Measurements from ENCODE around the gene NRG4. TPM values are rescaled to one million over a fixed set of nuclear protein-coding genes. Genes with fewer than 3 reads are reported as not detected.

NRG4 gene
- total RNA-seq, 1 donor from 2014 or later = not detected

GRCh38 chr15:76006136-76006778 lies 6.0 kb downstream of the NRG4 start:
- no peaks in the 10 kb centered on the region for H3K9me3 ChIP-seq
- intact Hi-C loops (cut with DNase I) = no loop called here
- no peak for TF ChIP-seq CTCF (IDR thresholded peaks at IDR 0.05)
- no peaks in the 10 kb centered on the region for H3K27me3 ChIP-seq
- DNase-seq (ENCODE audit: low spot score in 2 of 2) = no peak
- H3K27ac ChIP-seq = no peak overlapping the region
- no peaks in the 10 kb centered on the region for H3K4me1 ChIP-seq
- no peaks in the 10 kb centered on the region for H3K36me3 ChIP-seq
- no peak overlapping the region for H3K4me3 ChIP-seq

DNA sequence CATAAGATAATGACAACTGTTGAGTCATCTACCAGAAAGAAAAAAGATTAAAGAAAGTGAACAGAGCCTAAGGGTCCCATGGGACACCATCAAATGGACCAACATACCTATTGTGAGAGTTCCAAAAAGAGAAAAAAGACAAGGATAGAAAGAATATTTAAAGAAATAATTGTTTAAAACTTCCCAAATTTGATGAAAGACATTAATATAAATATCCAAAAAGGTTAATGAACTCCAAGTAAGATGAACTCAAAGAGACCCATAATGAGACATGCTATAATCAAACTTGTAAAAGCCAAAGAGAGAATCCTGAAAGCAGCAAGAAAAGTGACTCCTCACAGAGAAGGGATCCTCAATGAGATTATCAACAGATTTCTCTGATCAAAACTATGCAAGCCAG lies 8.9 kb downstream of the NRG4 start:
- DNase-seq (ENCODE audit: low spot score in 2 of 2) = no peak
- H3K36me3 ChIP-seq = no peaks in the 10 kb centered on the region
- no peak overlapping the region for H3K27ac ChIP-seq
- H3K27me3 ChIP-seq = no peaks in the 10 kb centered on the region
- no peaks in the 10 kb centered on the region for H3K4me1 ChIP-seq
- TF ChIP-seq CTCF (IDR thresholded peaks at IDR 0.05) = no peak
- no peaks in the 10 kb centered on the region for H3K9me3 ChIP-seq
- intact Hi-C loops (cut with DNase I) = no loop called here
- no peak overlapping the region for H3K4me3 ChIP-seq

- TF ChIP-seq CTCF (IDR thresholded peaks at IDR 0.05) = no peak
- Histone ChIP-seq H3K4me3 (no peak overlapping the region), H3K27me3 (no peaks in the 10 kb centered on the region), H3K36me3 (no peaks in the 10 kb centered on the region), H3K9me3 (peaks cover 0 to 11% of the 10 kb centered on the region in 2 donors), H3K4me1 (no peaks in the 10 kb centered on the region), H3K27ac (no peak overlapping the region)
- no peak for DNase-seq (ENCODE audit: low spot score in 2 of 2)
- intact Hi-C loops (cut with DNase I) = no loop called here
Observed at GRCh38 chr15:75995611-75996010, 16.6 kb downstream of the NRG4 start.

- no peak overlapping the region for H3K4me3 ChIP-seq
- intact Hi-C loops (cut with DNase I) = no loop called here
- H3K27ac ChIP-seq = no peak overlapping the region
- no peaks in the 10 kb centered on the region for H3K36me3 ChIP-seq
- no peak for DNase-seq (ENCODE audit: low spot score in 2 of 2)
- H3K27me3 ChIP-seq = no peaks in the 10 kb centered on the region
- no peaks in the 10 kb centered on the region for H3K4me1 ChIP-seq
- TF ChIP-seq CTCF (IDR thresholded peaks at IDR 0.05) = no peak
- H3K9me3 ChIP-seq = peaks cover 0 to 11% of the 10 kb centered on the region in 2 donors
Observed at GRCh38 chr15:75994220-75994619, 18.0 kb downstream of the NRG4 start.

GRCh38 chr15:75992897-75993296 lies 19.3 kb downstream of the NRG4 start:
- no peak overlapping the region for H3K27ac ChIP-seq
- H3K4me1 ChIP-seq = no peaks in the 10 kb centered on the region
- no peaks in the 10 kb centered on the region for H3K27me3 ChIP-seq
- no peak overlapping the region for H3K4me3 ChIP-seq
- no peaks in the 10 kb centered on the region for H3K36me3 ChIP-seq
- H3K9me3 ChIP-seq = peaks cover 0 to 11% of the 10 kb centered on the region in 2 donors
- DNase-seq (ENCODE audit: low spot score in 2 of 2) = no peak
- intact Hi-C loops (cut with DNase I) = no loop called here
- TF ChIP-seq CTCF (IDR thresholded peaks at IDR 0.05) = no peak

- intact Hi-C loops (cut with DNase I) = no loop called here
- no peaks in the 10 kb centered on the region for H3K27me3 ChIP-seq
- no peaks in the 10 kb centered on the region for H3K4me1 ChIP-seq
- H3K9me3 ChIP-seq = peaks cover 0 to 11% of the 10 kb centered on the region in 2 donors
- DNase-seq (ENCODE audit: low spot score in 2 of 2) = no peak
- no peak overlapping the region for H3K27ac ChIP-seq
- no peaks in the 10 kb centered on the region for H3K36me3 ChIP-seq
- TF ChIP-seq CTCF (IDR thresholded peaks at IDR 0.05) = no peak
- H3K4me3 ChIP-seq = no peak overlapping the region
Observed at GRCh38 chr15:75989875-75990274, 22.3 kb downstream of the NRG4 start.

Measured in ascending aorta (tissue), 2 donors.